ENCODE results near the gene CD28. TPM values are rescaled to one million over a fixed set of nuclear protein-coding genes. Genes with fewer than 3 reads are reported as not detected.

CD28 gene
- total RNA-seq, 4 donors from 2014 or later = 0.08 to 1.0 (median 0.15) TPM; not detected in 1

GRCh38 chr2:203711399-203711798 lies 5.0 kb downstream of the CD28 start:
- no peak for TF ChIP-seq POLR2A (IDR thresholded peaks at IDR 0.05)
- TF ChIP-seq, protein P1, sequence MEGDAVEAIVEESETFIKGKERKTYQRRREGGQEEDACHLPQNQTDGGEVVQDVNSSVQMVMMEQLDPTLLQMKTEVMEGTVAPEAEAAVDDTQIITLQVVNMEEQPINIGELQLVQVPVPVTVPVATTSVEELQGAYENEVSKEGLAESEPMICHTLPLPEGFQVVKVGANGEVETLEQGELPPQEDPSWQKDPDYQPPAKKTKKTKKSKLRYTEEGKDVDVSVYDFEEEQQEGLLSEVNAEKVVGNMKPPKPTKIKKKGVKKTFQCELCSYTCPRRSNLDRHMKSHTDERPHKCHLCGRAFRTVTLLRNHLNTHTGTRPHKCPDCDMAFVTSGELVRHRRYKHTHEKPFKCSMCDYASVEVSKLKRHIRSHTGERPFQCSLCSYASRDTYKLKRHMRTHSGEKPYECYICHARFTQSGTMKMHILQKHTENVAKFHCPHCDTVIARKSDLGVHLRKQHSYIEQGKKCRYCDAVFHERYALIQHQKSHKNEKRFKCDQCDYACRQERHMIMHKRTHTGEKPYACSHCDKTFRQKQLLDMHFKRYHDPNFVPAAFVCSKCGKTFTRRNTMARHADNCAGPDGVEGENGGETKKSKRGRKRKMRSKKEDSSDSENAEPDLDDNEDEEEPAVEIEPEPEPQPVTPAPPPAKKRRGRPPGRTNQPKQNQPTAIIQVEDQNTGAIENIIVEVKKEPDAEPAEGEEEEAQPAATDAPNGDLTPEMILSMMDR (IDR thresholded peaks at IDR 0.05) = no peak
- H3K9me3 ChIP-seq = no peaks in the 10 kb centered on the region
- no peaks in the 10 kb centered on the region for H3K36me3 ChIP-seq
- WGBS = 89% methylated on average over 3 of the region's 3 CpGs
- H3K4me3 ChIP-seq = no peak overlapping the region
- DNase-seq (ENCODE audit: low spot score in 2 of 2) = no peak
- H3K4me1 ChIP-seq = peaks cover 2% of the 10 kb centered on the region
- no peak overlapping the region for H3K27ac ChIP-seq
- no peaks in the 10 kb centered on the region for H3K27me3 ChIP-seq

- 97% methylated on average over 1 of the region's 1 CpG for WGBS
- no peaks in the 10 kb centered on the region for H3K36me3 ChIP-seq
- peaks cover 2% of the 10 kb centered on the region for H3K4me1 ChIP-seq
- no peak overlapping the region for H3K4me3 ChIP-seq
- no peak overlapping the region for H3K27ac ChIP-seq
- no peak for DNase-seq (ENCODE audit: low spot score in 2 of 2)
- H3K27me3 ChIP-seq = no peaks in the 10 kb centered on the region
- H3K9me3 ChIP-seq = no peaks in the 10 kb centered on the region
- TF ChIP-seq EP300 (IDR thresholded peaks at IDR 0.05) = no peak
- TF ChIP-seq, protein P1 (IDR thresholded peaks at IDR 0.05) = no peak
- TF ChIP-seq POLR2A (IDR thresholded peaks at IDR 0.05) = no peak
- TF ChIP-seq POLR2AphosphoS5 (IDR thresholded peaks at IDR 0.05) = no peak
These were observed 6.9 kb downstream of the CD28 start for GRCh38 chr2:203713381-203713780.

DNA sequence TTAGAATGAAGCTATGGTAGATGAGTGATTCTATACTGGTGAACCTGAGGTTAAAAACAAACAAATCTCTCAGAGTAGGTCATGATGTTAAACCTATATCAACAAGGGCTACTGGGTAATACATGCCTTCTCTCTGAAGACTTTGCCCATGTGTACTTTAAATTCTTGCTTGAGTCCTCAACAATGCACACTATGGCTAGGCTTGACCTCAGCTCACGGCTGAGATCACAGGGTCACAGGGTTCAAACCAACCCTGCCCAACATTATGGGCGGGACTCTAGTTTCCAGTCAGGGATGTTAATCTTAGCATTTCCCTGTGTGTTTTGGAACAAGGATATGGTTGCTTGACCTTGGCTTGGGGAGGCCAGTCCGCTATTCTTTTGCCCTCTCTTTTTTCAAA lies 7.7 kb downstream of the CD28 start:
- no peak overlapping the region for H3K4me3 ChIP-seq
- no peaks in the 10 kb centered on the region for H3K27me3 ChIP-seq
- peaks cover 2% of the 10 kb centered on the region for H3K4me1 ChIP-seq
- WGBS = 75% methylated on average over 3 of the region's 3 CpGs
- no peaks in the 10 kb centered on the region for H3K36me3 ChIP-seq
- DNase-seq (ENCODE audit: low spot score in 2 of 2) = no peak
- no peak for TF ChIP-seq POLR2A (IDR thresholded peaks at IDR 0.05)
- TF ChIP-seq POLR2AphosphoS5 (IDR thresholded peaks at IDR 0.05) = no peak
- TF ChIP-seq EP300 (IDR thresholded peaks at IDR 0.05) = no peak
- TF ChIP-seq, protein P1 (IDR thresholded peaks at IDR 0.05) = no peak
- no peak overlapping the region for H3K27ac ChIP-seq
- no peaks in the 10 kb centered on the region for H3K9me3 ChIP-seq

- Histone ChIP-seq H3K9me3 (no peaks in the 10 kb centered on the region), H3K27ac (no peak overlapping the region), H3K27me3 (no peaks in the 10 kb centered on the region), H3K4me3 (no peak overlapping the region), H3K4me1 (peaks cover under 1% of the 10 kb centered on the region), H3K36me3 (no peaks in the 10 kb centered on the region)
- DNase-seq (ENCODE audit: low spot score in 2 of 2) = no peak
- TF ChIP-seq, protein P1 (IDR thresholded peaks at IDR 0.05) = no peak
- TF ChIP-seq POLR2AphosphoS5 (IDR thresholded peaks at IDR 0.05) = no peak
- no peak for TF ChIP-seq EP300 (IDR thresholded peaks at IDR 0.05)
- TF ChIP-seq POLR2A (IDR thresholded peaks at IDR 0.05) = no peak
- 93% methylated on average over 2 of the region's 2 CpGs for WGBS
These were observed 9.3 kb downstream of the CD28 start for GRCh38 chr2:203715744-203716143.

DNA sequence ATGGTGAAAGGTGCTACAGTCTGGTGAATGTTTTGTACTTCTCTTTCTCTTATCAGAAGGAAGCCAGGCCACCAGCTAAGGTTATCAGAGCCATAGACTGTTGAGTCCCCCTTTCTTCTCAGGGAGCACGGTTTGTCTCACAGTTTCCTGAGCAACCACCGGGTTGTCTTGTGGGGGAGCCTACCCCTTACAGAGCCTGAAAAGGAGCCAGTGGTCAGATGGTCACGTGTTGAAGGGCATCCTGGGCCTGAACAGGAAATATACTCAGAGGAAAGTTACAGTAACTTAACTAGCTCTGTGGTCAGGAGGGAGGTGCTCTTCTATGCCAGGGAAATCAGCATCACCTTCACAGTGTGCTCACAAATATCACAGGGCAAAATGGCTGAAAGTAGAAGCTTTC lies 11.6 kb downstream of the CD28 start:
- WGBS = 59% methylated on average over 3 of the region's 3 CpGs
- Histone ChIP-seq H3K9me3 (no peaks in the 10 kb centered on the region), H3K4me3 (no peak overlapping the region), H3K36me3 (no peaks in the 10 kb centered on the region), H3K27me3 (no peaks in the 10 kb centered on the region), H3K4me1 (no peaks in the 10 kb centered on the region), H3K27ac (no peak overlapping the region)
- TF ChIP-seq, protein P1 (IDR thresholded peaks at IDR 0.05) = no peak
- TF ChIP-seq POLR2A (IDR thresholded peaks at IDR 0.05) (no peak), EP300 (IDR thresholded peaks at IDR 0.05) (no peak), POLR2AphosphoS5 (IDR thresholded peaks at IDR 0.05) (no peak)
- DNase-seq (ENCODE audit: low spot score in 2 of 2) = no peak

Measured in suprapubic skin (tissue), 4 donors.